GM12872 (cell line): ENCODE data around the gene FRMD4A.

Experiments
- TF ChIP-seq, protein P1 (sequence below): IDR thresholded peaks from 3 replicates; pipeline ENCODE4 v1.5.1; 2011; ENCODE audit warnings: low read depth, mild to moderate bottlenecking, low read length, moderate library complexity; ENCODE audit not compliant: insufficient read depth

Gene FRMD4A

GRCh38 chr10:13969792-13970140 lies 361.0 kb downstream of the FRMD4A start:
- TF ChIP-seq, protein P1, sequence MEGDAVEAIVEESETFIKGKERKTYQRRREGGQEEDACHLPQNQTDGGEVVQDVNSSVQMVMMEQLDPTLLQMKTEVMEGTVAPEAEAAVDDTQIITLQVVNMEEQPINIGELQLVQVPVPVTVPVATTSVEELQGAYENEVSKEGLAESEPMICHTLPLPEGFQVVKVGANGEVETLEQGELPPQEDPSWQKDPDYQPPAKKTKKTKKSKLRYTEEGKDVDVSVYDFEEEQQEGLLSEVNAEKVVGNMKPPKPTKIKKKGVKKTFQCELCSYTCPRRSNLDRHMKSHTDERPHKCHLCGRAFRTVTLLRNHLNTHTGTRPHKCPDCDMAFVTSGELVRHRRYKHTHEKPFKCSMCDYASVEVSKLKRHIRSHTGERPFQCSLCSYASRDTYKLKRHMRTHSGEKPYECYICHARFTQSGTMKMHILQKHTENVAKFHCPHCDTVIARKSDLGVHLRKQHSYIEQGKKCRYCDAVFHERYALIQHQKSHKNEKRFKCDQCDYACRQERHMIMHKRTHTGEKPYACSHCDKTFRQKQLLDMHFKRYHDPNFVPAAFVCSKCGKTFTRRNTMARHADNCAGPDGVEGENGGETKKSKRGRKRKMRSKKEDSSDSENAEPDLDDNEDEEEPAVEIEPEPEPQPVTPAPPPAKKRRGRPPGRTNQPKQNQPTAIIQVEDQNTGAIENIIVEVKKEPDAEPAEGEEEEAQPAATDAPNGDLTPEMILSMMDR, result no peak

GRCh38 chr10:13969118-13969791 lies 361.5 kb downstream of the FRMD4A start:
- TF ChIP-seq, protein P1, result no peak

DNA sequence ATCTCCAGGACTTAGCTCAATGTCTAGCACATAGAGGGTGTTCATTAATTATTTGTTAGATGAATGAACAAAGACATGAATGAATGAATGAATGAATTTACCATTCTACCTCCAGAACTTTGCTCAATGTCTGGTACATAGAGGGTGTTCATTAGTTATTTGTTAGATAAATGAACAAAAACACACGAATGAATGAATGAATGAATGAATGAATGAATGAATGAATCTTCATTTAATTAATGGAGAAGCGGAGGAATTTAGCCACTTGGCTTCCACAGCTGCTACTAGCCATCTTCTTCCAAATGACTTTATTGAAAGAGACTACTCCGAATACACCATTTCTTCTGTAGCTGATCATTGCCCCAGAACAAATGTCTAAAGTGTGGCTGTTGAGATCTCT lies 368.9 kb downstream of the FRMD4A start:
- TF ChIP-seq, protein P1, result no peak

- TF ChIP-seq, protein P1, result no peak
Measured at GRCh38 chr10:13961097-13961496, 369.6 kb downstream of the FRMD4A start.

- TF ChIP-seq, protein P1, result no peak
Measured at GRCh38 chr10:13960603-13961002, 370.1 kb downstream of the FRMD4A start.

DNA sequence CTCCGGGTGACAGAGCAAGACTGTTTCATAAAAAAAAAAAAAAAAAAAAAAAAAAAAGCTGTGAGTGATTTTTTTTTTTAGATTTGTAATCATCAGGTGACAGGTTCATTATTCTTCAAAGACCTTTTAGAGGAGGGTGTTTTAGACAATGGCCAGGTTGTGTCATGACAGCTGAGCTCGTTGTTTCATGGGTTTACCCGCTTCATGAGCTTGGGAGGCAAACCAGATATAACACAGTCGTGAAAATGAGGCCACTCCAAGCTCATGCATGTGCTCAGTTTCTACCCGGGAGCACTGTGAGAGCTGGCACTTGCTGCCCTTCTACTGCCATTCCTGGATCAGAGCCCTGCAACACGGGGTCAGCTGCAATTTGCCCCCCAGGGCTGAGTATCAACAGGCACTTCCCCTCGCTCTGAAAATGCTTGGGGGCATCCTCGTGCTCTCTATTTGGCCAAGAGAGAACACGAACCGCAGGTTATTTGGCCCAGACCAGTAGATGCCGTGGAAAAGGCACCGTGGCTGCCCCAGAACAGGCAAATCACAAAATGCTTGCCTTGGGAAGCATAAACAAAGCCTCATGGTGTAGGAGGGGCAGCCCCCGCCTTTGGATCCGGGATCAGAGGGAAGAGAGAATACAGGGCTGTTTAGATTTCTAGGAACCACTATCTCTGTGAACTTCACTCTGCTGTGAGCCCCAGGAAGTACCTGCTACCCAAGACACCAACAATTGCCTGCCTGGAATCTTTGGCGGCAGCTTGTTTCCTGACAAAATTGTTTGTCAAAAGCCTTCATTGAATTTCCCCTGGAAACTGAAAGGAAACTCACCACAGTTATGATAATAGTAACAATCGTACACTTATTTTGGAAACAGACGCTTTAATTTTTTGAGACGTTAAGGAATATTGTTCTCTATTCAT lies 371.0 kb downstream of the FRMD4A start:
- TF ChIP-seq, protein P1, result no peak

- TF ChIP-seq, protein P1, result no peak
Measured at GRCh38 chr10:13957856-13958255, 372.9 kb downstream of the FRMD4A start.
